ENCODE results near the gene ERICH4. TPM values are rescaled to one million over a fixed set of nuclear protein-coding genes. Genes with fewer than 3 reads are reported as not detected.

The ERICH4 gene
- not detected for total RNA-seq

- in situ Hi-C loops (cut with MboI; ENCODE audit: low sequenced_read_pairs in 4 of 4) = loop anchor here in 1 of 4 donors (10.0 kb wide), 1 partner anchor 122 kb away; no protein-coding TSS in a partner anchor
- no peak within 1 kb of the TSS for H3K4me3 ChIP-seq
- intact Hi-C loops (cut with DNase I; ENCODE audit: low total_unique reads) = loop anchor here (10.0 kb wide), 1 partner anchor 92 kb away; no protein-coding TSS in a partner anchor
- no peak for DNase-seq
- no peak within 1 kb of the TSS for H3K27ac ChIP-seq
- peaks cover 9 to 13% of the 10 kb centered on the region in 2 donors for H3K4me1 ChIP-seq
- H3K36me3 ChIP-seq = peaks cover 0 to 5% of the 10 kb centered on the region in 2 donors
- H3K27me3 ChIP-seq = no peaks in the 10 kb centered on the region
- no peak for ATAC-seq
- no peak for TF ChIP-seq POLR2A (IDR thresholded peaks at IDR 0.05)
- TF ChIP-seq, protein P1, sequence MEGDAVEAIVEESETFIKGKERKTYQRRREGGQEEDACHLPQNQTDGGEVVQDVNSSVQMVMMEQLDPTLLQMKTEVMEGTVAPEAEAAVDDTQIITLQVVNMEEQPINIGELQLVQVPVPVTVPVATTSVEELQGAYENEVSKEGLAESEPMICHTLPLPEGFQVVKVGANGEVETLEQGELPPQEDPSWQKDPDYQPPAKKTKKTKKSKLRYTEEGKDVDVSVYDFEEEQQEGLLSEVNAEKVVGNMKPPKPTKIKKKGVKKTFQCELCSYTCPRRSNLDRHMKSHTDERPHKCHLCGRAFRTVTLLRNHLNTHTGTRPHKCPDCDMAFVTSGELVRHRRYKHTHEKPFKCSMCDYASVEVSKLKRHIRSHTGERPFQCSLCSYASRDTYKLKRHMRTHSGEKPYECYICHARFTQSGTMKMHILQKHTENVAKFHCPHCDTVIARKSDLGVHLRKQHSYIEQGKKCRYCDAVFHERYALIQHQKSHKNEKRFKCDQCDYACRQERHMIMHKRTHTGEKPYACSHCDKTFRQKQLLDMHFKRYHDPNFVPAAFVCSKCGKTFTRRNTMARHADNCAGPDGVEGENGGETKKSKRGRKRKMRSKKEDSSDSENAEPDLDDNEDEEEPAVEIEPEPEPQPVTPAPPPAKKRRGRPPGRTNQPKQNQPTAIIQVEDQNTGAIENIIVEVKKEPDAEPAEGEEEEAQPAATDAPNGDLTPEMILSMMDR (IDR thresholded peaks at IDR 0.05 in 4 of 5, conservative IDR thresholded peaks at IDR 0.05 in 1 of 5) = no peak
- H3K9me3 ChIP-seq = no peaks in the 10 kb centered on the region
Measured at GRCh38 chr19:41442473-41443355, at the start of gene ERICH4. Gene ERICH4 (plus strand): TSS chr19:41443156. CDS start chr19:41443170, 14 bp downstream.

DNA sequence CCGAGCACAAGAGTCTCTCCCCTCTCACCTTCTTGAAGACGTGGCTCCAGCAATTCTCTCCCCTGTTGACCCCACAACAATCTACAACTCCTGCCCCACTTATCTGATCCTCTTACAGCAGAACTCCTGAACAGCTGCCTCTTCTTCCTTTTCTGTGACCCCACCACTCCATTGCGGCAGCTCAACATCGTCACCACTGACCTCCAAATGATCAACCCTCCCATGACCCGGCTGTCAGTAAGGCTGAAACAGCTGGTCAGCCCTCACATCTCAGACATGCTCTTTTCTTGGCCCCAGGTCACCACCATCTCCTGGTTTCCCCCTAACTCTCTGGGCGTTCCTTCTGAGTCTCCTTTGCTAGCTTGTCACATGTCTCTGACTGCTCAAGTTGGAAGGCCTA is 47.6 kb upstream of the ERICH4 start:
- no peaks in the 10 kb centered on the region for H3K9me3 ChIP-seq
- in situ Hi-C loops (cut with MboI; ENCODE audit: low sequenced_read_pairs in 4 of 4) = no loop called here
- TF ChIP-seq POLR2A (IDR thresholded peaks at IDR 0.05) = no peak
- TF ChIP-seq, protein P1 (IDR thresholded peaks at IDR 0.05 in 4 of 5, conservative IDR thresholded peaks at IDR 0.05 in 1 of 5) = no peak
- intact Hi-C loops (cut with DNase I; ENCODE audit: low total_unique reads) = no loop called here
- H3K36me3 ChIP-seq = peaks cover 0 to 16% of the 10 kb centered on the region in 2 donors
- H3K27me3 ChIP-seq = no peaks in the 10 kb centered on the region
- DNase-seq (no peak), ATAC-seq (no peak)
- peaks cover 23 to 25% of the 10 kb centered on the region in 2 donors for H3K4me1 ChIP-seq
- H3K4me3 ChIP-seq = no peak overlapping the region
- no peak overlapping the region for H3K27ac ChIP-seq

DNA sequence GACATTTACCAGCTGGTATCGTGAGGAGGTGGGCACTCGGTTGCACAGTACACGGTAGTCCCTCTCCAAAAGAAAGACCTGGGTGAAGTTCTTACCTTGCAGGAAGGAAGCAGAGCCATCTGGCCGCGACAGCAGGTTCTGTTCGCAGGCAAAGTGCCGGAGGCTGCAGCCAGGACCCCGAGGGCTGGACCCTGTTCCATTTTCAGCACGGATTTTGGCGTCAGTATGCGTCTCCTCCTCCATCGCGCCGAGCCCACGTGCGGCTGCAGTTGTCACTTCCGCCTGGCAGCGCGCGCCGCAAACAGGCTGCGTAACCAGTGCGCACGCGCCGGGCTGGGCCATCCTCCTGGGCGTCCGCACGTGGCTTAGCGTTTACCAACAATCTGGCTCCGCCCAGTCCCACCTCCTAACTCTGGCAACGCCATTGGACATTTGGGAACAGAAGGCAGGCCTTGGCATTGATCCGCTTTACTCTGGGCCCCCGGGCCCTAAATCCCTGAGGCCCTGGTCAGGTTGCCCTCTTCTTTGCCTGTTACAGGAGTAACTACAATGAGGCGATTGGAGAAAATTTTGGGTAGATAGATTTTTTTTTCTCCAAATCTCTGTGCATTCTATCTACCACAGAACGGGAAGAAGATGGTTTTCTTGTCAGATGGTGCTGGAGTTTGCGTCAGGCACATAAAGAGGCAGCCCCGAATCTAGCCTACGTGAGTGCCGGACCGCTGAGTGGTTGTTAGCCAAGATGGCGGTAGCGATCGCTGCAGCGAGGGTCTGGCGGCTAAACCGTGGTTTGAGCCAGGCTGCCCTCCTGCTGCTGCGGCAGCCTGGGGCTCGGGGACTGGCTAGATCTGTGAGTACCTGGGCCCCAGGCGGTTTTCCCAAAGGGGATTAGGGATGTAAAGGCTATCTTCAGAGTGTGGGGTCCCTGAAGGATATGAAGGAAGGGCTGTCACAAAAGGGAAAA is 45.6 kb upstream of the ERICH4 start, which contains the start of the genes BCKDHA and EXOSC5:
TSS of gene BCKDHA (plus strand) at position 733 of the 964 bp plus-strand sequence. CDS start at position 743, 10 bp downstream.
TSS of gene EXOSC5 (minus strand) at position 274 of the 964 bp plus-strand sequence. CDS start at position 243, 31 bp downstream.
- no peaks in the 10 kb centered on the region for H3K27me3 ChIP-seq
- intact Hi-C loops (cut with DNase I; ENCODE audit: low total_unique reads) = loop anchor here (1.0 to 2.0 kb wide), 4 partner anchors 17 to 134 kb away; partner anchors contain the start of genes B9D2 and DMAC2
- H3K4me1 ChIP-seq = peaks cover 23 to 25% of the 10 kb centered on the region in 2 donors
- peak; percentile 99 to 100 for DNase-seq
- TF ChIP-seq POLR2A (IDR thresholded peaks at IDR 0.05) = peak; percentile 50 to 67
- TF ChIP-seq, protein P1 (IDR thresholded peaks at IDR 0.05 in 4 of 5, conservative IDR thresholded peaks at IDR 0.05 in 1 of 5) = peak in 1 of 5 experiments; percentile 12
- ATAC-seq = peak; percentile 98 to 99
- peak within 1 kb of the TSS; percentile 89 to 95 (median 92) for H3K4me3 ChIP-seq
- H3K27ac ChIP-seq = peak within 1 kb of the TSS; percentile 90 to 97 (median 94)
- H3K9me3 ChIP-seq = no peaks in the 10 kb centered on the region
- no peaks in the 10 kb centered on the region for H3K36me3 ChIP-seq
- in situ Hi-C loops (cut with MboI; ENCODE audit: low sequenced_read_pairs in 4 of 4) = no loop called here

DNA sequence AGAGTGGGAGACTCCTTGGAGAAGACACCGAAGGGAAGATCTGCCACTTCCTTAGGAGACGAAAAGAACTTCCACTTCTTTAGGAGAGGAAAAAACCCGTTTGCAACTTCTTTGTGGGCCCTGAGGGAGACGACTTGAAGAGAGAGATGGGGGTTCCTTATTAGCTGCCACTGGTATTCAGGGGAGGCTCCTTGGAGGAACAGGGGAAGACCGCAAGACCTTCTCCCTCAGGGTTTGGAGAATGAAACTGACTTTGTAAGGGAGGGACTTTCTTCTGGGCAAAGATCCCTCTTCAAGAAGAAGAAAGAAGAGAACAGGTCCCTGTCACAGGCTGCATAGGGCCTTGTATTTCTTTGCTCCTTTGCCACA is 44.9 kb upstream of the ERICH4 start:
- peaks cover 25 to 27% of the 10 kb centered on the region in 2 donors for H3K4me1 ChIP-seq

More for the DNA sequence above, 44.9 kb upstream of the ERICH4 start:
- no peaks in the 10 kb centered on the region for H3K36me3 ChIP-seq
- ATAC-seq = peak in 1 of 2 donors; percentile 7
- peak overlapping the region; percentile 90 to 97 (median 94) for H3K27ac ChIP-seq
- intact Hi-C loops (cut with DNase I; ENCODE audit: low total_unique reads) = loop anchor here (2.0 kb wide), 1 partner anchor 17 kb away; no protein-coding TSS in a partner anchor
- no peak for DNase-seq
- peak overlapping the region; percentile 73 to 95 (median 92) for H3K4me3 ChIP-seq
- H3K27me3 ChIP-seq = no peaks in the 10 kb centered on the region
- TF ChIP-seq POLR2A (IDR thresholded peaks at IDR 0.05) = no peak
- TF ChIP-seq, protein P1 (IDR thresholded peaks at IDR 0.05 in 4 of 5, conservative IDR thresholded peaks at IDR 0.05 in 1 of 5) = no peak
- in situ Hi-C loops (cut with MboI; ENCODE audit: low sequenced_read_pairs in 4 of 4) = no loop called here
- no peaks in the 10 kb centered on the region for H3K9me3 ChIP-seq

Data from gastrocnemius medialis (tissue), 4 donors.